Peyer's patch (tissue), 4 donors: ENCODE results near the gene PTGR2.

ENCODE experiments used
- POLR2A ChIP-seq, 2 donors: fragments of 450-650 bp; IDR thresholded peaks; one replicate each; pipeline ENCODE4 v1.5.1; 2017; ENCODE audit warnings: antibody characterized with exemption in 2 of 2, mild to moderate bottlenecking in 2 of 2, moderate library complexity in 2 of 2
- TF ChIP-seq, protein P1 (sequence below), 6 experiments: fragments of 450-650 bp in 4 of 6; fragments of 200-600 bp in 2 of 6; sonication (generic) in 1 of 6; IDR thresholded peaks; one replicate each; pipeline ENCODE4 v1.5.1; 2017 to 2019; ENCODE audit warnings: antibody characterized with exemption in 6 of 6, mild to moderate bottlenecking in 3 of 6, moderate library complexity in 1 of 6

DNA sequence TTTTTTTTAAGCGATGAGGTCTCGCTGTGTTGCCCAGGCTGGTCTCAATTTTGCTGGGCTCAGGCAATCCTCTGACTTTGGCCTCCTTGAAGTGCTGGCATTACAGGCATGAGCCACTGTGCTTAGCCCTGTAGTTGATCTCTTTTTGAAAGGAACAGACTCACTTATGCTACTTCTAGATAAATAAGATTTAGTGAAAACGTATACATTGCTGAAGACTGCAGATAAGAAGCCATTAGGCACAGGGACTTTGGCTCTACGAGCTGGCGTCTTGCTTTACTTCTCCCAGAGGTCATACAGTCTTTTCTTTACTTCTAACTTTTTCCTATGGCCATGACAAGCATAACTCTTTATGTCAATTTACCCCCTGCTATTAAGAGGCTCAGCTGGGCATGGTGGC, 9.4 kb downstream of the PTGR2 start:
- TF ChIP-seq POLR2A (IDR thresholded peaks at IDR 0.05), result no peak
- TF ChIP-seq, protein P1, sequence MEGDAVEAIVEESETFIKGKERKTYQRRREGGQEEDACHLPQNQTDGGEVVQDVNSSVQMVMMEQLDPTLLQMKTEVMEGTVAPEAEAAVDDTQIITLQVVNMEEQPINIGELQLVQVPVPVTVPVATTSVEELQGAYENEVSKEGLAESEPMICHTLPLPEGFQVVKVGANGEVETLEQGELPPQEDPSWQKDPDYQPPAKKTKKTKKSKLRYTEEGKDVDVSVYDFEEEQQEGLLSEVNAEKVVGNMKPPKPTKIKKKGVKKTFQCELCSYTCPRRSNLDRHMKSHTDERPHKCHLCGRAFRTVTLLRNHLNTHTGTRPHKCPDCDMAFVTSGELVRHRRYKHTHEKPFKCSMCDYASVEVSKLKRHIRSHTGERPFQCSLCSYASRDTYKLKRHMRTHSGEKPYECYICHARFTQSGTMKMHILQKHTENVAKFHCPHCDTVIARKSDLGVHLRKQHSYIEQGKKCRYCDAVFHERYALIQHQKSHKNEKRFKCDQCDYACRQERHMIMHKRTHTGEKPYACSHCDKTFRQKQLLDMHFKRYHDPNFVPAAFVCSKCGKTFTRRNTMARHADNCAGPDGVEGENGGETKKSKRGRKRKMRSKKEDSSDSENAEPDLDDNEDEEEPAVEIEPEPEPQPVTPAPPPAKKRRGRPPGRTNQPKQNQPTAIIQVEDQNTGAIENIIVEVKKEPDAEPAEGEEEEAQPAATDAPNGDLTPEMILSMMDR (IDR thresholded peaks at IDR 0.05), result no peak
